ENCODE results near the gene DCAF8.

- TF ChIP-seq, protein P1, sequence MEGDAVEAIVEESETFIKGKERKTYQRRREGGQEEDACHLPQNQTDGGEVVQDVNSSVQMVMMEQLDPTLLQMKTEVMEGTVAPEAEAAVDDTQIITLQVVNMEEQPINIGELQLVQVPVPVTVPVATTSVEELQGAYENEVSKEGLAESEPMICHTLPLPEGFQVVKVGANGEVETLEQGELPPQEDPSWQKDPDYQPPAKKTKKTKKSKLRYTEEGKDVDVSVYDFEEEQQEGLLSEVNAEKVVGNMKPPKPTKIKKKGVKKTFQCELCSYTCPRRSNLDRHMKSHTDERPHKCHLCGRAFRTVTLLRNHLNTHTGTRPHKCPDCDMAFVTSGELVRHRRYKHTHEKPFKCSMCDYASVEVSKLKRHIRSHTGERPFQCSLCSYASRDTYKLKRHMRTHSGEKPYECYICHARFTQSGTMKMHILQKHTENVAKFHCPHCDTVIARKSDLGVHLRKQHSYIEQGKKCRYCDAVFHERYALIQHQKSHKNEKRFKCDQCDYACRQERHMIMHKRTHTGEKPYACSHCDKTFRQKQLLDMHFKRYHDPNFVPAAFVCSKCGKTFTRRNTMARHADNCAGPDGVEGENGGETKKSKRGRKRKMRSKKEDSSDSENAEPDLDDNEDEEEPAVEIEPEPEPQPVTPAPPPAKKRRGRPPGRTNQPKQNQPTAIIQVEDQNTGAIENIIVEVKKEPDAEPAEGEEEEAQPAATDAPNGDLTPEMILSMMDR (IDR thresholded peaks at IDR 0.05): no peak
- no peak for TF ChIP-seq EZH2 (IDR thresholded peaks at IDR 0.05; ENCODE audit: borderline replicate concordance, insufficient read depth, low read depth, low read length, poor library complexity, severe bottlenecking)
Observed at GRCh38 chr1:160179336-160179735, 83.0 kb downstream of the DCAF8 start.
